ENCODE results near the gene FAM241B.

The FAM241B gene

GRCh38 chr10:69633673-69634635 lies 3.9 kb downstream of the FAM241B start:
- H3K4me3 ChIP-seq (ENCODE audit: low read depth, low read length): no peak overlapping the region

- H3K4me3 ChIP-seq (ENCODE audit: low read depth, low read length): no peak overlapping the region
Observed at GRCh38 chr10:69634759-69635425, 4.8 kb downstream of the FAM241B start.

GRCh38 chr10:69635428-69636272 lies 5.6 kb downstream of the FAM241B start:
- no peak overlapping the region for H3K4me3 ChIP-seq (ENCODE audit: low read depth, low read length)

- no peak overlapping the region for H3K4me3 ChIP-seq (ENCODE audit: low read depth, low read length)
Observed at GRCh38 chr10:69636273-69636575, 6.2 kb downstream of the FAM241B start.

GRCh38 chr10:69636626-69637605 lies 6.9 kb downstream of the FAM241B start:
- no peak overlapping the region for H3K4me3 ChIP-seq (ENCODE audit: low read depth, low read length)

GRCh38 chr10:69638642-69639041 lies 8.6 kb downstream of the FAM241B start:
- no peak overlapping the region for H3K4me3 ChIP-seq (ENCODE audit: low read depth, low read length)

- H3K4me3 ChIP-seq (ENCODE audit: low read depth, low read length): no peak overlapping the region
Observed at GRCh38 chr10:69639291-69640195, 9.5 kb downstream of the FAM241B start.

- no peak overlapping the region for H3K4me3 ChIP-seq (ENCODE audit: low read depth, low read length)
Observed at GRCh38 chr10:69640196-69640980, 10.3 kb downstream of the FAM241B start.

GRCh38 chr10:69641261-69641980 lies 11.4 kb downstream of the FAM241B start:
- H3K4me3 ChIP-seq (ENCODE audit: low read depth, low read length): no peak overlapping the region

- no peak overlapping the region for H3K4me3 ChIP-seq (ENCODE audit: low read depth, low read length)
Observed at GRCh38 chr10:69642747-69643146, 12.7 kb downstream of the FAM241B start.

GRCh38 chr10:69643779-69644657 lies 14.0 kb downstream of the FAM241B start:
- no peak overlapping the region for H3K4me3 ChIP-seq (ENCODE audit: low read depth, low read length)

- H3K4me3 ChIP-seq (ENCODE audit: low read depth, low read length): no peak overlapping the region
Observed at GRCh38 chr10:69644658-69645295, 14.7 kb downstream of the FAM241B start.

GRCh38 chr10:69645296-69646184 lies 15.5 kb downstream of the FAM241B start:
- H3K4me3 ChIP-seq (ENCODE audit: low read depth, low read length): no peak overlapping the region

- H3K4me3 ChIP-seq (ENCODE audit: low read depth, low read length): no peak overlapping the region
Observed at GRCh38 chr10:69646185-69647060, 16.4 kb downstream of the FAM241B start.
